Thymus (tissue), 11 donors: ENCODE data around the gene MYO15A. TPM values are rescaled to one million over a fixed set of nuclear protein-coding genes. Genes with fewer than 3 reads are reported as not detected.

Experiments
- DNase-seq, 9 donors: peaks; one replicate each; pipeline ENCODE4 v3.0.0-alpha.2; 2013; ENCODE audit warnings: low spot score in 9 of 9, low read depth in 6 of 9, missing footprints in 1 of 9
- H3K27ac ChIP-seq, 2 donors: one replicate each; pipeline ENCODE4 v1.5.1; 2013; ENCODE audit warnings: control low read depth in 1 of 2, low read depth in 1 of 2, low read length in 1 of 2, mild to moderate bottlenecking in 1 of 2, moderate library complexity in 1 of 2
- H3K27me3 ChIP-seq, 2 donors: one replicate each; pipeline ENCODE4 v1.5.1; 2013; ENCODE audit warnings: low read length in 1 of 2; ENCODE audit not compliant: control insufficient read depth in 2 of 2, insufficient read depth in 1 of 2
- H3K36me3 ChIP-seq, 2 donors: one replicate each; pipeline ENCODE4 v1.5.1; 2013; ENCODE audit warnings: low read length in 1 of 2, mild to moderate bottlenecking in 1 of 2, moderate library complexity in 1 of 2; ENCODE audit not compliant: control insufficient read depth in 2 of 2, insufficient read depth in 2 of 2
- H3K4me1 ChIP-seq, 2 donors: one replicate each; pipeline ENCODE4 v1.5.1; 2013; ENCODE audit warnings: low read length in 2 of 2; ENCODE audit not compliant: control insufficient read depth in 2 of 2, insufficient read depth in 2 of 2
- H3K4me3 ChIP-seq, 2 donors: one replicate each; pipeline ENCODE4 v1.5.1; 2013; ENCODE audit warnings: low read length in 2 of 2, control low read depth in 1 of 2, mild to moderate bottlenecking in 1 of 2
- H3K9me3 ChIP-seq, 2 donors: one replicate each; pipeline ENCODE4 v1.5.1; 2013; ENCODE audit warnings: low read length in 1 of 2, mild to moderate bottlenecking in 1 of 2; ENCODE audit not compliant: control insufficient read depth in 2 of 2, insufficient read depth in 1 of 2
- WGBS: extraction: QIAGEN DNeasy Blood & Tissue Kit; methylation state at CpG from one replicate; pipeline ENCODE4 v1.1.7; 2013; 5-methylcytosine and 5-hydroxymethylcytosine counted together
- polyA plus RNA-seq: library from polyadenylated mRNA; stranded (reverse); fragments of 200-250 nt; gene quantifications from one replicate; pipeline ENCODE4 v1.2.3, GENCODE V29; 2013
- total RNA-seq: library from RNA; stranded (reverse); fragments of 120-200 nt; gene quantifications from one replicate; pipeline ENCODE4 v1.2.4, GENCODE V29; 2013
- donor health status: healthy.

The MYO15A gene
- total and polyA plus RNA-seq, 2 donors, result 0.24 to 1.9 TPM

- DNase-seq, result no peak
- H3K36me3 ChIP-seq, result peaks cover 14 to 27% of the 10 kb centered on the region in 2 donors
- no peak overlapping the region for H3K27ac ChIP-seq
- no peaks in the 10 kb centered on the region for H3K4me1 ChIP-seq
- H3K4me3 ChIP-seq, result no peak overlapping the region
- H3K27me3 ChIP-seq, result no peaks in the 10 kb centered on the region
- H3K9me3 ChIP-seq, result no peaks in the 10 kb centered on the region
- 90% methylated on average over 10 of the region's 10 CpGs for WGBS
Measured at GRCh38 chr17:18109935-18110485, 1.5 kb downstream of the MYO15A start.

DNA sequence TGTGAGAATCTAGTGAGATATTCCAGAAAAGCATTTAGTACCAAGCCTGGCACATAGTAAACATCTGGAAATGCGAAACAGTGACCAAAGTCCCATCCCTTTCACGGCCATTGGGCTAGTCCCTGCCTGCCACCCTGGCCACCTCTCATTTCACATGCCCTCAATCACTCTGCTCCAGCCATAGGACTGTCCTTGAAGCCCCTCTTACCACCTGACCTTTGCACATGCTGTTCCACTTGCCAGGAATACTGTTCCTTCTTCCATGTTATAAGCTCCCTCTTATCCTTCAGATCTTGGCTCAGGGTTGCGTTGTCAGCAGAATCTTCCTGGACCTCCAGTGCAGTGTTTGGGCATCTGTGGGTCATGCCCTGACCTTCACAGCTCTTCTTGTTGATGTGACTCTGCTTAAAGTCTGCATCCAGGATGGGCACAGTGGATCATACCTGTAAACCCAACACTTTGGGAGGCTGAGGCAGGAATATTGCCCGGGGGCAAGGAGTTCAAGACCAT lies 2.1 kb downstream of the MYO15A start:
- H3K4me1 ChIP-seq, result no peaks in the 10 kb centered on the region
- 97% methylated on average over 4 of the region's 4 CpGs for WGBS
- H3K36me3 ChIP-seq, result peaks cover 12 to 21% of the 10 kb centered on the region in 2 donors
- no peaks in the 10 kb centered on the region for H3K9me3 ChIP-seq
- no peak for DNase-seq
- no peak overlapping the region for H3K4me3 ChIP-seq
- H3K27me3 ChIP-seq, result no peaks in the 10 kb centered on the region
- no peak overlapping the region for H3K27ac ChIP-seq

DNA sequence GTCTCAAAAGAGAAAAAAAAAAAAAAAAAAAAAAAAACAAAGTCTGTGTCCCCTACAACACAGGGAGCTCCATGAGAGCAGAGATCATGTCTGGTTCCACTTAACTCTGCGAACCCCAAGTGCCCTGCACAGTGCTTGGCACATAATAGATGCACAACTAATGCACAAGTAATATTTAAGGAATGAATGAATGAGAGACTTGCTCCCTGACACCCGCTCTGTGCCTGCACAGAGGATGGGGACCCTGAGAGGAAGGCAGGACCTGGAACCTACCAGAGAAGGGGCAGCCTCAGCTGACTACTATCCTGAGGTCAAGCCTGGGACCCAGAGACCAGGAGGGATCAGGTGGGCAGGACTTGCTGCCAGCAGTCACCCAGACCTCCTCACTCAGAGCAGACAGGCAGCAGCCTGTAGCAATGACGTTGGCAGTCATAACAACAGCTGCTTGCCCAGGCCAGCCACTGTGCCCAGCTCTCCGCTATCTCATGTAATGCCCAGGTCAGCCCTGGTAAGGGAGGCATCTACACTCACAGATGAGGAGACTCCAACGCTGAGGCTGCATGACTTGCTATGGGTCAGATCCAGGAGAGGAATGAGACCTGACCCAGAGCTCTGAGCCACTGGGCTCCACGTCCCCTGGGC lies 2.9 kb downstream of the MYO15A start:
- no peak for DNase-seq
- 91% methylated on average over 6 of the region's 6 CpGs for WGBS
- Histone ChIP-seq H3K27me3 (no peaks in the 10 kb centered on the region), H3K4me1 (no peaks in the 10 kb centered on the region), H3K9me3 (no peaks in the 10 kb centered on the region), H3K27ac (no peak overlapping the region), H3K36me3 (peaks cover 9 to 14% of the 10 kb centered on the region in 2 donors), H3K4me3 (no peak overlapping the region)

DNA sequence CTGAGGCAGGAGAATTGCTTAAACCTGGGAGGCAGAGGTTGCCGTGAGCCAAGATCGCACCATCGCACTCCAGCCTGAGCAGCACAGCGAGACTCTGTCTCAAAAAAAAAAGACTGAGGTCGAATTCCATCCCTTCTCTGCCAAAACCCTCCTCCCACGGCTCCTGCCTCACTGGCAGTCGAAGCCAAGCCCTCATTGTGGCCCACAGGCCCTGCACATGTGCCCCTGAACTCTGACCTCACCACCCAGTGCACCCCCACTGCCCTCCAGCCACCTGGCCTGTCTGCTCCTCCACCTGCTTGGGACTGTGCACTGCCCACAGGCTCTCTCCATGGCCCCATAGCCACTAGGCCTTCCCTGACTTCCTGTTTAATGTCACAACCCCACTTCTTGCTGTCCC lies 7.0 kb downstream of the MYO15A start:
- DNase-seq, result no peak
- Histone ChIP-seq H3K9me3 (peaks cover 11 to 25% of the 10 kb centered on the region in 2 donors), H3K27me3 (no peaks in the 10 kb centered on the region), H3K4me1 (no peaks in the 10 kb centered on the region), H3K36me3 (no peaks in the 10 kb centered on the region), H3K27ac (no peak overlapping the region), H3K4me3 (no peak overlapping the region)
- WGBS, result 92% methylated on average over 7 of the region's 7 CpGs

- Histone ChIP-seq H3K36me3 (no peaks in the 10 kb centered on the region), H3K27me3 (no peaks in the 10 kb centered on the region), H3K4me3 (no peak overlapping the region), H3K4me1 (no peaks in the 10 kb centered on the region), H3K27ac (no peak overlapping the region), H3K9me3 (peaks cover 11 to 25% of the 10 kb centered on the region in 2 donors)
- WGBS, result 93% methylated on average over 5 of the region's 5 CpGs
- no peak for DNase-seq
Measured at GRCh38 chr17:18116078-18116477, 7.5 kb downstream of the MYO15A start.

DNA sequence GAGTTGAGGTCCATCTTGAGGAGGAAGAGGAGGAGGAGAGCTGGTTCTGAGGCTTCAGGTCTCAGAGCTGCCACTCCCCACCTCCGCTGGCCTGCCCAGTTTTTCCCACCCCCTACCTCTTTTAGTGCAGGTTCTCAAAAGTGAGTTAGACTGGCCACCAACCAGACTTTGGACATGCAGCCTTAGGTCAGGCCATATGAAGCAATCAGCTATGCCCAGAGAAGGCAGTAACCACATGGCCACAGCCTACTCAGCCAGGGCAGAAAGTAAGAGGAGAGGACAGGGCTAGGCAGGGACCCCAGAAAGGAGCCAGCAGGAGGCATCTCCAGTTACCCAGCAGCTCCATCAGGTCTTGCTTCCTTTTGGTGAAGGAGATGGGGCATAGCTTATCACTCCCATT lies 9.0 kb downstream of the MYO15A start:
- no peaks in the 10 kb centered on the region for H3K4me1 ChIP-seq
- WGBS, result 100% methylated on average over 1 of the region's 1 CpG
- DNase-seq, result no peak

DNA sequence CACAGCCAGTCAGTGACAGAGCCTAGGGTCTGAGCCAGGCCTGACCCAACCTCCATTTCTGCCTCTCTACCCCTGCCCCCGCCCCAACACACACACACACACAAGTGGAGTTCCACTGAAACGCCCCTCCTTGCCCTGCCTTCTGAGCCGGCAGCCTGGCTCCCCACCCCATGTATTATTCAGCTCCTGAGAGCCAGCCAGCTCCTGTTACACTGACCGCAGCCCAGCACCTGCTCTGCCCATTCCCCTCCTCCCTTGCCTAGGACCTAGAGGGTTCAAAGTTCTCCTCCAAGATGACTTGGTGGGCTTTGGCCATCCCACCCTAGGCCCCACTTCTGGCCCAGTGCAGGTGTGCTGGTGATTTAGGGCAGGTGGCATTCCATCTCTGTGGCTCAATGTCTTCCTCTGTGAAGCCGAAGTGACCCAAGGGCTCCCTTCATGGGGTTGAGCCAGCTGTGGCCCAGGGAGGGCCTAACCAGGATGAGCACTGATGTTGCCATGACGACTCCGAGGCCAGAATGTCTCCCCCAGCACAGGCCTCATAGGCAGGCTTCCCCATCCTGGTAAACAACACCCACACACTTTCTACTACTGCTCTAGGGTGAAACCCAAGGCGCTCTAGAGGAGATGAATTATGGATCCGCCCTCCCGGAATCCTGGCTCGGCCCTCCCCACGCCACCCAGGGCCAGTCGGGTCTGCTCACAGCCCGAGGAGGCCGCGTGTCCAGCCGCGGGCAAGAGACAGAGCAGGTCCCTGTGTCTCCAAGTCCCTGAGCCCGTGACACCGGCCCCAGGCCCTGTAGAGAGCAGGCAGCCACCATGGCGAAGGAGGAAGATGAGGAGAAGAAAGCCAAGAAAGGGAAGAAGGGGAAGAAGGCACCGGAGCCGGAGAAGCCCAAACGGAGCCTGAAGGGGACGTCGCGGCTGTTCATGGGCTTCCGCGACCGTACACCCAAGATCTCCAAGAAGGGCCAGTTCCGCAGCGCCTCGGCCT lies 9.7 kb downstream of the MYO15A start:
- 98% methylated on average over 33 of the region's 33 CpGs for WGBS

More for the DNA sequence above, 9.0 kb downstream of the MYO15A start:
- Histone ChIP-seq H3K4me3 (no peak overlapping the region), H3K27me3 (no peaks in the 10 kb centered on the region), H3K27ac (no peak overlapping the region), H3K9me3 (peaks cover 11 to 25% of the 10 kb centered on the region in 2 donors), H3K36me3 (no peaks in the 10 kb centered on the region)

DNA sequence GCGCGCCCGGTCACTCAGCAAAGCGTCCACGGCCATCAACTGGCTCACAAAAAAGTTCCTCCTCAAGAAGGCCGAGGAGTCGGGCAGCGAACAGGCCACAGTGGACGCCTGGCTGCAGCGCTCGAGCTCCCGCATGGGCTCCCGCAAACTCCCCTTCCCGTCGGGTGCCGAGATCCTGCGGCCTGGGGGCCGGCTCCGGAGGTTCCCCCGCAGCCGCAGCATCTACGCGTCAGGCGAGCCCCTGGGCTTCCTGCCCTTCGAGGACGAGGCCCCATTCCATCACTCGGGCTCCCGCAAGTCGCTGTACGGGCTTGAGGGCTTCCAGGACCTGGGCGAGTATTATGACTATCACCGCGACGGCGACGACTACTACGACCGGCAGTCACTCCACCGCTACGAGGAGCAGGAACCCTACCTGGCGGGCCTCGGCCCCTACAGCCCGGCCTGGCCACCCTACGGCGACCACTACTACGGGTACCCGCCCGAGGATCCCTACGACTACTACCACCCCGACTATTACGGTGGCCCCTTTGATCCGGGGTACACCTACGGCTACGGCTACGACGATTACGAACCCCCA lies 10.7 kb downstream of the MYO15A start:
- no peak for DNase-seq
- WGBS, result 98% methylated on average over 57 of the region's 57 CpGs
- H3K27ac ChIP-seq, result no peak overlapping the region

More for the DNA sequence above, 9.7 kb downstream of the MYO15A start:
- peaks cover 11 to 25% of the 10 kb centered on the region in 2 donors for H3K9me3 ChIP-seq
- H3K4me1 ChIP-seq, result no peaks in the 10 kb centered on the region
- H3K36me3 ChIP-seq, result no peaks in the 10 kb centered on the region
- H3K4me3 ChIP-seq, result no peak overlapping the region
- DNase-seq, result no peak
- H3K27me3 ChIP-seq, result no peaks in the 10 kb centered on the region
- no peak overlapping the region for H3K27ac ChIP-seq

More for the DNA sequence above, 10.7 kb downstream of the MYO15A start:
- Histone ChIP-seq H3K9me3 (peaks cover 11 to 25% of the 10 kb centered on the region in 2 donors), H3K27me3 (no peaks in the 10 kb centered on the region), H3K4me3 (no peak overlapping the region), H3K36me3 (no peaks in the 10 kb centered on the region), H3K4me1 (no peaks in the 10 kb centered on the region)
